Measurements from ENCODE around the gene BEND7.

Gene BEND7

DNA sequence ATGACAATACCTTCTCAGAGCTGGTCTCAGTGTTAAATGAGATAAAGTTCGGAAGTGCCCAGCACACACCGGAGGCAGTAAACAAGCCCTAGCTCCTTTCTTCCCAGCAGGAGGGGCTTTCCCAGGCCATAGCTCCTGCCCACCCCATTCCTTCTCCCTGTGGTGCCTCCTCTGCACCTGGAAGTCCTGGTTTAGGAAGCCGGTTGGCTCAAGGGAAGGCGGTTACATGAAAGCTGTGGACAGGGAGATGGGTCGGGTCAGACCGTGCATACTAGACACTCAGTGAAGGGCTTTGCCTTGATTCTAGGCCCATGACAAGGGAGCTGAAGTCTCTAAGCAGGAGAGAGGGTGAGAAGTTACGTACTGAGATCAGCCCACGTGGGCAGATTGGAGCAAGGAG lies 8.6 kb downstream of the BEND7 start:
- DNase-seq: no peak

GRCh38 chr10:13518076-13518692 lies 10.6 kb downstream of the BEND7 start:
- DNase-seq: no peak

DNA sequence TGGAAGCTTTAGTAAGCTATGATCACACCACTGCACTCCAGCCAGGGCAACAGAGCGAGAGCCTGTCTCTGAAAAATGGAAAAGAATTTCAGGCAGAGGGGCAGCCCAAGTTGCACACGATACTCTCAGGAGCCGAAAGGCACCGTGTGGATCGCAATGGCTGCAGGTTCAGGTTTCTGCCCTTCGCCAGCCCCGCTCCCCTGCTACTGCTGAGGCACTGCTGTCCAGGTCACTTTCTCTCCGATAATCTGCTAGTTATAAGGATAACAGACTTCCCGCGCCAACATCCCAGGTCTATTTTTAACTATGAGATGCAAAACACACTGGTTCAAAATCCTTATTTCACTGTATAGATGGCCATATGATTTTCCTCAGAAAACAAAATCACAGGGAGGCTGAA lies 11.1 kb downstream of the BEND7 start:
- DNase-seq: no peak

GRCh38 chr10:13516176-13516575 lies 12.6 kb downstream of the BEND7 start:
- DNase-seq: no peak

DNA sequence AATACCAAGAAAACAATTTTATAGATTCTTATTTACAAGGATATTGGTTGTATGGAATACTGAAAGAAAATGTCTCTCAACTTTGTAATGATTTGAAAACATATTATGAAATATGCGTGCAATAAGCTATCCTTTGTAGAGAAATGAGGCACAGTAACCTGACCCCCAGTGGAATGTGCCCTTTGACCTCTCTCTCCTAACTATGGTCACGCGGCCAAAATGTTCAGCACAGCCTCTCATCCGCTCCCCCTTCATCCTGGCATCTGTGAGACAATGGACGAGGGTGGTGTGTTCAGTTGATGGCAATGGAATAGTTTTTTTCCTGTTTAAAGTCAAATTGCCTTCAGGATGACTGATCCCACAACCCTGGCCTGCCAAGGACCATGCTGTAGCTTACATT lies 13.3 kb downstream of the BEND7 start:
- no peak for DNase-seq

DNA sequence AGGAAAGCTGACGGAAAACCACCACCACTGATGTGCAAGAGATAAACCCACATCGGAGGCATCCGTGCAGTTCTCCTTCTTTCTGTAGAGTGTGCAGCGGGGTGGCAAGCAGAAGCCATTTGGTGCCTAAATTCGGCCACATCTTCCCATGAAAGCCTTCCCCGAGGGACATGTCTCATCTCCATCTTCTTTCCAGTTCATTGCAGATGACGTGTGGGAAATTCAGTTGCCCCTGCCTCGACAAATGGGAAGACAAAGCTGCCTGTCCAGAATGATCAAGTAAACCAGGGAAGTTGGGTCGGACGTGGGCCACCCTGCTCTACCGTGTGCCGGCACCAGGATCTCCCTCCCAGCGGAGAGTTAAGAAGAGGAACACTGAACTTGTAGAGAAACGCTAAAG lies 14.5 kb downstream of the BEND7 start:
- DNase-seq: no peak

- no peak for DNase-seq
Measured at GRCh38 chr10:13512564-13512963, 16.2 kb downstream of the BEND7 start.

- DNase-seq: no peak
Measured at GRCh38 chr10:13511409-13511808, 17.4 kb downstream of the BEND7 start.

- DNase-seq: no peak
Measured at GRCh38 chr10:13505052-13505680, 23.6 kb downstream of the BEND7 start.

DNA sequence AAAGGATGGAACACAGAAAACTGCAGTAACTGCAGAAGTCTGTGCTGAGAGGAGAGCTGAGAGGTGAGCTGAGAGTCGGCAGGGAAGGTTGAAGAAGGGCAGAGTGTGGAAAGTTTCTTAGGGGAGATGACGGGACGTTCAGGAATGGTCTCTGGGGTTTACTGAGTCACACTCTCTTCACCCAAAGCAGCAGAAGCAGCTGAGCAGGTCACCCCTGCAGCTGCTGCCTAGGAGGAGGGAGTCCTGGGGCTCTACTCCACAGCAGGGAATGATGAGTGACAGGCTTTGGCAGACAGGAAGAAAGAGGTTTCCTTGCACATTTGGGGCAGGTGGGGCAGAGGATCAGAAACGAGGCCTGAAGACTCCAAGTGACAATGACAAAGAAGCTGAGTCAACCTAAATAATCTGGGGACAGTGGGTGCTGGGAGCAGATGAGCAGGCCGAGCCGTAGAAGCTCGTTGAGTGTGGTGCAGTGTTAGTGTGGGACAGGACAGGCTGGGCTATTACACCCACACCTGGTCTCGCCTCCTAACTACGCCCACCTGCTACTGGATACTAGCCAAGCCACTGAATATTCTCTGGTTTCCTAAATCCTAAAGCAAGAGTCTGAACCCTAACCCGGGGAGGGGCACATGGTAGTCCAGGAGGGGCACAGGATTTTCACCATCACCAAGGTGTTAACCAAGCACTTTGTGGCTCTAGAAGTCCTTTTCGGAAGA lies 24.9 kb downstream of the BEND7 start:
- no peak for DNase-seq

DNA sequence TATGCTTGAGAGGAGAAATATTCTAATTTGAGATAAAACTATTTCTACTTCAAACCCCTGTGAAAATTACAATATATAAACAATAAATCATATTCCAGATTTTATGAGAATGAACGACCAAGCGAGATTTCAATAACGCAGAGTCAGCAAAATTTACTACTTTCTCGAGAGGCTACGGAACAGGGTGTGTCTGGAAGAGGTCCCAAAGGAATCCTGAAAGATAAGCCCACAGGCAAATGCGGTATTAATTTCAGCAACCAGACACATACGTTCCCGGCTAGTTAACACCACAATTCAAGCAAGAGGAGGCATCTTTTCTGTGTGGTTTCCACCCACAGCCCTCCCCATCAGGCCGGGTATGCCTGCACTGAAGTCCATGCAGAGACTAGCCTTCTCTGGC lies 26.4 kb downstream of the BEND7 start:
- no peak for DNase-seq

- DNase-seq: no peak
Measured at GRCh38 chr10:13500201-13500600, 28.6 kb downstream of the BEND7 start.

DNA sequence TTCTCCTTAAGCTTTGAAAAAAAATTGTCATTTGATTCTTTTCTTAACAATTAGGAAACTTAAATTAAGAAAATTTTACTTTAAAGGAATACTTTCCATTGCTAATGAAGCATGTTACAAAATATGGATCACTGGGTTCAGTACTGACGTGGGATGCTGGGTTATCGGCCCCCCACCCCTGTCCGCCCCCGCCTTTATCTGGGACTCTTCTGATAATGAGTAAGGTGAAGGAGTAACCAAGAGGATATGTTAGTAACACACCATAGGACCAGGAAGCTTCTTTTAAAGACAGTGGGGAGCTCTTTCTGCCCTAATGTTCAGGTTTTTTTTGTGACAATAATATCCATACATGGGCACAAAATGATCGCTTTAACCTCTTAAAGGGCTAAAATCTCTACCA lies 29.7 kb downstream of the BEND7 start:
- no peak for DNase-seq

DNA sequence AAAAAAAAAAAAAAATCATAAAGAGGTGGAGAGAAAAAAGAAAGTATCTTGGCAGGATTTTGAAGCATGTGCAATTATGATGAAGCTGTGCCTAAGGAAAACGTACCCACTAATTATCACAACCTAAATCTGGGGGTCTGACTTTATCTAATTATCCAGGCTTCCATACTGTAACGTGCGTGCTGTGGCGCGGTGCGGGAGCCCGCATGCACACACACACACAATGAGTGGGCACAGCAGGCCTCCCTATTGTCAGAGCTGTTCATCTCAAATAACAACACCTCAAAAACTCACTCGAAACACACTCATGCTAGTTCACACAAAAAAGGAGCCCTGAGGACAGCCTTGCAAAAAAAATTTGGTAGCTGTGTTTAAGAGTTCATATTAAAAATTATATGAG lies 31.9 kb downstream of the BEND7 start:
- DNase-seq: no peak

DNA sequence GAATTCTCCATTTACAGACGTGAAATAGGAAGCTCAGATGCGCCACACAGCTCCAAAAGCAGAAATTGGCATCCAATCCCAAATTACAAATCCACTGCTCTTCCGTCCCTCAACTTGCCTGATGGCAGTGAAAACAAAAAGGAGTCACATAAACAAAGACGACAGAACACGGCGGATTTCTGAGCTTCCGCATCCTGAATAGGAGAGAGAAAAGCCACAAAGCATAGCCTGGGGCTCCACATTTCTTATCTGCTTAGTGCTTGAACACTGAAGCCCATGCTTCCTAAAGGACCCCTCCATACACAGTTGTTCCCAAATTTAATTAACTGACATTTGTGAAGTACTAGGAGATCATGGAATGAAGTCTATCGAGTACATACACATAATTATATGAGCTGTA lies 32.6 kb downstream of the BEND7 start:
- DNase-seq: no peak

GRCh38 chr10:13492493-13493180 lies 36.2 kb downstream of the BEND7 start:
- no peak for DNase-seq

DNA sequence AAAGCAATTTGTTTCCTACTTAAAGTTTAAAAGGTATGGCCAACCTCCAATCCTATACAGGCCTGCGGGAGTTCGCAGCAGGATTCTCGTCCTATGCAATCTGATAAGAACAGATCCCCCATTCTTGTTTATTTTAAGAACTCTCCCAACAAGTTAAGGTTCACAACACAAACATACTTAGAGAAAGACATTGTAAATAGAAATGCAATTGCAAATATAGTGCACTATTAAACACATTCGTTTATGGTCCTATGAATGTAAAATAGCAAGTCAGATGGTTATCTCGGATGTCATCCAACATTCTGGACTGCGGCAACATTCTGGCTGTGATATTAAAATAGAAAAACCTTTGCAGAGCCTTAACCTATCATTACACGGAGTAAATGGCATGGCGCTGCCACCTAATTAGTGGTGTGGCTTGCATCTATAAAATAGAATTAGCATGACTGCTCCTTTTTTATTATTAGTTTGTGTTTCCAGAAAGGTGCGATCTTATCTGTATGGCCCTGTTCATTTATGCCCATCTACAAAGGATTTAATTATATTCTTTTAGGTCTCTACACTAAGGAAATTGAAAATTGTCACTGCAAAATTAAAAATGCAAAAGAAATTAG lies 37.0 kb downstream of the BEND7 start:
- no peak for DNase-seq

GRCh38 chr10:13490503-13490902 lies 38.3 kb downstream of the BEND7 start:
- DNase-seq: no peak

GRCh38 chr10:13489035-13489599 lies 39.7 kb downstream of the BEND7 start:
- DNase-seq: no peak

DNA sequence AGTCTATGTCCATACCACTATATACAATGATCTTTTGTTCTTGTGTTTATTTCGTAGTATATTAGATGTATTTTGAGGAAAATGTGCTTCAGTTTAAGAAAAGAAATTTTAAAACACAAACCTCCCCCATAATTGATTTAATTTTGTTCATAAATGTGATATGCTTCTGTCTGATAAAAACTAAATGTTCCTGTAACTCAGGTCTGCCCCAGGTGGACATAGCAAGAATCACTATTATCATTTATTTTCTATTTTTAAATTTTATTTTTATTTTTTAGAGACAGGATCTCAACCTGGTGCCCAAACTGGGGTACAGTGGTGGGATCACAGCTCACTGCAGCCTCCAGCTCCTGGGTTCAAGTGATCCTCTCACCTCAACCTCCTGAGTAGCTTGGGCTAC lies 43.2 kb downstream of the BEND7 start:
- DNase-seq: no peak

DNA sequence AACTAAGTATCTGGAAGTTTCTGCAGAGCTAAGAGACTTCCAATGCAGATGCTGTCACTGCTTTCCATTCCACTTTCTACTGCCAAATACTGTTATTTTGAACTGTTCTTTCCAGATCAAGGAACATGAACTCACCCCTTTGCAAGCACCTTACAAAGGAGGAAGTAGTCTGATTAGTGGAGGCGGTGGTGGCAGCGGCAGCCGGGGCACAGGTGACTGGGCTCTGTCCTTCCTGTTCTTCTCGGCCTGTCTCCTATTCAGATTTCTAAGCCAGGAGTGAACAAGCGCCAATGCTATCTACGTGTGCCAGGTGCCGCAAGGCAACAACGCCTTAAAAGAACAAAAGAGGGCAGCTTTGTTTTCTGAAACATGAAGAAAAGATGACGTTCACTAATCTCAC lies 44.9 kb downstream of the BEND7 start:
- no peak for DNase-seq

DNA sequence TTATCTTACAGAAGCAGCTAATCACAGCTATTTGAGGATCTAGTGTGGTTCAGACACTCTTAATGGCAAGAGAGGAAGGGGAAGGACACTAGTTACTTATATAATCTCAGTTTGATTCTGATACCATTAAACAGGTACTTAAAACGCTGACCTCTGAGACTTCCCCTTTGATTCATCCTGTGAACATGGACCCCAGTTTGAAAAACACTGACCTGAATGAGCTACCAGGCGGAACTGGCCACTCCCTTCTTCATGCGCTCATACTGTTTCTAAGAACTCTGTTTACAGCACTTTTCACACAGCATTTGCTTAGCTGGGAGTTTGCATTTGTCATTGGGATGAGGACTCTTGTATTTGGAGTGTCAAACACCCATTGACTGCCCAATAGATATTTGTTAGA lies 45.7 kb downstream of the BEND7 start:
- no peak for DNase-seq

DNA sequence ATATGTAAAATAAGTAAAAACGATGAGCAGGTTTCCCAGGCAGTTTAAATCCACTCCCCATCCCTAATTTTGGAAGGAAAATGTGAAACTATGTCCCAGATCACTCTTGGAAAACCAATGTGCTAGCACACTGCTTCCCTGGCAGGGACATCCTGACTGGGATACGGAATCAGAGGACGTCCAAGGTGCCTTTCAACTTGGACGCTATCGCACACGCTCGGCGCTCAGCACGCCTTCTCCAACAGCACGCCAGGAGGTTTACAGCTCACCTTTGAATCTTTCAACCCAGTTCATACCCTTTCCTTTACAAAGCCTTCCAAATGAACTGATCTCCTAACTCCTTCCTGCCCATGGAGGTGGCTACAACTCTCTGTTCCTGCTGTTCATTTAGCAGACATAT lies 47.1 kb downstream of the BEND7 start:
- DNase-seq: no peak

Data from activated CD4-positive, alpha-beta T cell treated with anti-CD3 and anti-CD28 coated beads, Interleukin-2, Interleukin-6, amounts not matched to agents 100 ng/mL and 50 ng/mL, durations not matched to agents 16 hours and 8 hours (primary cell).